ENCODE data around the gene CCDC146.
"Not testable (repeated sequence)": the region's sequence is repeated elsewhere in the genome, so short reads cannot be mapped to it uniquely, and the experiment has no call there.

Gene CCDC146

DNA sequence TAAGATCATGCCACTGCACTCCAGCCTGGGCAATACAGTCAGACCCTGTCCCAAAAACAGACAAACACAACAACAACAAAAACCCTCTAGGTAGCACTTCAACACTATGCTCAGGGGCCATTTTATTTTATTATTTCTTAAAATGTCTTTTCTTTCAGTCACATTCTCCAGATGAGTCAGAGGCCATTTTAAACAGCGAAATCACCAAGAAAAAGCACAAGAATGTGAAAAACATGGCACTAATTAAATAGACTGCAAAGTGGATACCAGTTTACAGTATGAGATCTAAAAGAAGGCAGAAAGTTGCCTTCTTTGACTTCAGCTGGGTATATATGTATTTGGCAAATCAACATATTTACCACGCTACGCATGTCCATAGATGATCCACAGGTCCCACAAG, 83.3 kb downstream of the CCDC146 start:
- no peak for DNase-seq

DNA sequence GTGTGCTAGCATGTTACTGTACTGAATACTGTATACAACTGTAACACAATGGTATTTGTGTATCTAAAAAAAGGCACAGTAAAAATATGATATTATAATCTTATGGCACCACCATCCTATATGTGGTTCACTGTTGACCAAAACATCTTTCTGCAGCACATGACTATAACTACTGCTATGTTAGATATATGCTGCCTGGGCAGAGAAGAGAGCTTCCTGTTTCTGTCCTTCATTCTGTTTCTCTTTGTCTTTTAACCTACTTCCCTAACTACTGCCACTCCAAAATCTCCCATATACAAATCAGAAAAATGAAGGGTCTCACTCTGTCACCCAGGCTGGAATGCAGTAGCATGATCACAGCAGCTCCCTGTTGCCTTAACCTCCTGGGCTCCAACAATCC, 86.0 kb downstream of the CCDC146 start:
- DNase-seq = no peak

DNA sequence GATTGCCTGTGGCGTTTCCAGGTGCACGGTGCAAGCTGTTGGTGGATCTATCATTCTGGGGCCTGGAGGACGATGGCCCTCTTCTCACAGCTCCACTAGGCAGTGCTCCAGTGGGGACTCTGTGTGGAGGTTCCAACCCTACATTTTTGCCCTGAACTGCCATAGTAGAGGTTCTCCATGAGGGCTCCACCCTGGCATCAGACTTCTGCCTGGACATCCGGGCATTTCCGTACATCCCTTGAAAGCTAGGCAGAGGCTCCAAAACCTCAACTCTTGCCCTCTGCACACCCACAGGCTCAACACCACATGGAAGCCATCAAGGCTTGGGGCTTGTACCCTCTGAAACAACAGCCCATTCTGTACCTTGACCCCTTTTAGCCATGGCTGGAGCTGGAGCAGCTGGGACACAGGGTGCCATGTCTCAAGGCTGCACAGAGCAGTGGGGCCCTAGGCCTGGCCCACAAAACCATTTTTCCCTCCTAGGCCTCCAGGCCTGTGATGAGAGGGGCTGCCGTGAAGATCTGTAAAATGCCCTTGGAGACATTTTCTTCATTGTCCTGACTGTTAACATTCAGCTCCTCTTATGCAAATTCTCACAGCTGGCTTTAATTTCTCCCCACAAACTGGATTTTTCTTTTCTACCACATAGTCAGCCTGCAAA, 87.2 kb downstream of the CCDC146 start:
- no peak for DNase-seq

GRCh38 chr7:77216181-77216845, 93.9 kb downstream of the CCDC146 start:
- no peak for DNase-seq

DNA sequence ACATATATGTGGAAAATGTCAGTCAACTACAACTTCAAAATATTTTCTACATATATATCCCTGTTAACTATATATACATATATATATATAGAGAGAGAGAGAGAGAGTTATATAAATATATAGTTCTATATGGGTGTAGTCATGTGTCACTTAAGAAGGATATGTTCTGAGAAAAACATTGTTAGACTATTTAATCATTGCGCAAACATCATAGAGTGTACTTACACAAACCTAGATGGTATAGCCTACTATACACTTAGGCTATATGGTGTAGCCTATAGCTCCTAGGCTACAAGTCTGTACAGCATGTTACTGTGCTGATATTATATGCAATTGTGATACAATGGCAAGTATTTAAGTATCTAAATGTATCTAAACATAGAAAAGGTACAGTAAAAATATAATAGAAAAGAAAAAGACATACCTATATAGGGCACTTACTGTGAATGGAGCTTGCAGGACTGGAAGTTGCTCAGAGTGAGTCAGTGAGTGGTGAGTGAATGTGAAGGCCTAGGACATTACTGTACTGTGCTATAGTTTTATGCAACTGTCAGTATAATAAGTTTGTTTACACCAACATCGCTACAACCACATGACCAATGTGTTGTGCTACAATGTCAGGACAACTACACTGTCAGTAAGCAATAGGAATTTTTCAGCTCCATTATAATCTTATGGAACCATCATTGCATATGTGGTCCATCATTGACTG, 95.2 kb downstream of the CCDC146 start:
- DNase-seq = no peak

DNA sequence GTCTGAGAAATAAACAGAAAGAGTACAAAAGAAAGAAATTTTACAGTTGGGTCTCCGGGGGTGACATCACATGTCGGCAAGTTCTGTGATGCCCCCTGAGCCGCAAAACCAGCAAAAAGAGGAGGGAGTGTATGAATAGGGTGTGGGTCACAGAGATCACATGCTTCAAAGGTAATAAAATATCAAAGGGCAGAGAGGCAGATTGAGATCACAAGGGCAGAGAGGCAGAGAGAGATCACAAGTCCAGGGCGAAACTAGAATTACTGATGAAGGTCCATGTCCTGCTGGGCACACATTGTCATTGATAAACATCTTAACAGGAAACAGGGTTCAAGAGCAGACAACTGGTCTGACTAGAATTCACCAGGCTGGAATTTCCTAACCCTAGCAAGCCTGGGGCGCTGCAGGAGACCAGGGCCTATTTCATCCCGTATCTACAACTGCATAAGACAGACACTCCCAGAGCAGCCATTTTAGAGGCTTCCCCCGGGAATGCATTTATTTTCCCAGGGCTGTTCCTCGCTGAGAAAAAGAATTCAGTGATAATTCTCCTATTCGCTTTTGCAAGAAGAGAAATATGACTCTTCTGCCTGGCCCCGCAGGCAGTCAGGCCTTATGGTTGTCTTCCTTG, 97.4 kb downstream of the CCDC146 start:
- DNase-seq = not testable (repeated sequence)

GRCh38 chr7:77222065-77222464, 99.7 kb downstream of the CCDC146 start:
- no peak for DNase-seq

GRCh38 chr7:77222819-77223218, 100.4 kb downstream of the CCDC146 start:
- DNase-seq = no peak

DNA sequence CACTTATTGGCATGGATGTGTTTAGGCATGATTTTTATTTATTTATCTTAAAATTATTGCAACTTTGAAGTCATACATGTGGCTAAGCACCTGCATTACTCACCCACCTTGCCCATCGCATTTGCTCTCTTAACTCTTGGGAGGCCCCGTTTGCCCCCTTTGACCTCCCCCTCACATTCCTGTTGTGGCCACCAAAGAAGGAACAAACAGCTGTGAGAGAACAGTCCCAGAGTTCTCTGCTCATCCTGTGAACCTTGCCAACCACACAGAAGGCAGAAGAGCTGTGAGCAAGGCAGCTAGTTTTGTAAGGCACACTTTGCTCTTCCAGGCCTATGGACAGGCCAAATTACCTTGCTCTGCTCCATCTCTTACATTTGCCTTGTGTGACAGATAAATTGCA, 100.8 kb downstream of the CCDC146 start:
- DNase-seq = no peak

DNA sequence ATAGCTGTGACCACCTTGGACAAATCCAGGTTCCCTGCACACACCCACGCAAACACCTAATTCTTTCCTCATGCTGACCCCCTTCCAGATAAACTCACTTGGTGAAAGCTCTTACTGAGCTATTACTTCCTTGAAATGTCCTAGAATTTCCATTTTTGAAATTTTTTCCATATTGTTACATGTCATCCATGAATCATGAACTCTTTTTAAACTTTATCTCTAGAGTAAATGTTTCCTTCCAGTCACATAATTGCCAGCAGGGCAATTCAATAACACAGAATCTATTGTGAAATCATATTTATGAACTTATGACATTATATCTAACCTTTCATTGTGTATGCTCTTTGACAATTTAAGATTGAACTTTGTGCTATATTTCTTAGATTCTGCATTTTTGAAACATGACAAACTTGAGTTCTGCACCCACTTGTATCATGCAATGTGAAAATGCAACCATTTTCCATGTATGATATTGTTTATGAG, 104.0 kb downstream of the CCDC146 start:
- DNase-seq = no peak

GRCh38 chr7:77228795-77229194, 106.4 kb downstream of the CCDC146 start:
- not testable (repeated sequence) for DNase-seq

DNA sequence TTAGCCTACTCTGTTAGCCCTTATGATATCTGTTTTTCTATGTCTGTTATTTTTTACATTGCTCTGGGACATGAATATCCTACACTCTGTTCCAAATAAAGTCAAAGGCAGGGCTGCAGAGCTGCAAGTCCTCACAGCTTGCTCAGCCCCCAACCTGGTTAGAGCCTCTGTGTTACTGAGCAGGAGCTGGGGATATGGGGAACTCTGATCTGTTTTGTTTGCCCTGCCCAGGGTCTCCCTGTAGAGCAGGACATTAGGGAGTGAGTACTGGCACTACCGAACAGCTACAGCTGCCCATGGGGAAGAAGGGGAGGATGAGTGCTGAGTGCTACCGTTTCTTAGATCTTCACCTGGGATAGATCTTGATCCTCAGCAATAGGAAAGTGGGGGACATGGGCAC, 110.1 kb downstream of the CCDC146 start:
- DNase-seq = no peak

DNA sequence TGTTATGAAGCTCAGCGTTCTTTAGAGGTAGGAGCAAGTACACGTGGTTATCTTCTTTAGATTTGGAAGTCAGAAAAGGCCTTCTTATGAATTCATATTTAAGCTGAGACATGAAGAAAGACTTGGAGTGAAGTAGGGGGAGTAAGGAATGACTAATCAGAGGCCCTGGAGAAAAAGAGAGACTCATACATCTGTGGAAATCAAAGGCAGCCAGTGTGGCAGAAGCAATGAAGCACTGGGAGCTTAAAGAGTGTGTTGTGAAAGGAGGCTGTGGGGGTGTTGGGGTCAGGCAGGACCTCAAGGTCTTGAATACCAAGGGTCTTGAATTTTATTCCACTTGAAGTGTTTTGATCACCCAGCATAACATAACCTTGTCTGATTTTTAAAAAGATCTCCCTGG, 112.9 kb downstream of the CCDC146 start:
- no peak for DNase-seq

DNA sequence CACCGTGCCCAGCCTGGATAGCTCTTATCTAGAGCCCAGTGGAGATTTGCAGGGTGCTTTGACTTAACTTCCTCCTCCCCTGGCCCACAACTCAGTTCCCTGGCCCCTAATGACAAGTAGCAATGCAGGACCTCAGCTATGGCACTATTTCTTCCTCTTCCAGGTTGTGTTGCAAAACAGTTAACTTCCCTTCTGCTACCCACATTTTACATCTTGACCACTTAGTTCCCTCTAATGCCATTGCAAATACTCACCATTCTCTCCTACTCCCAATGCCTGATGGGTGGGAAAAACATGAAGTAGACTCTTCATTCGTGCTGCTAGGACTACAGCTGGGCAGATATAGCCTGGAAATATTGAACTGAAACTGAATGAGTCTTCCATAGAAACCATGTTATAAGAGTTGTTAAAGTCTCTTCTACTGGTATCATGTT, 116.3 kb downstream of the CCDC146 start:
- DNase-seq = peak; percentile 9

DNA sequence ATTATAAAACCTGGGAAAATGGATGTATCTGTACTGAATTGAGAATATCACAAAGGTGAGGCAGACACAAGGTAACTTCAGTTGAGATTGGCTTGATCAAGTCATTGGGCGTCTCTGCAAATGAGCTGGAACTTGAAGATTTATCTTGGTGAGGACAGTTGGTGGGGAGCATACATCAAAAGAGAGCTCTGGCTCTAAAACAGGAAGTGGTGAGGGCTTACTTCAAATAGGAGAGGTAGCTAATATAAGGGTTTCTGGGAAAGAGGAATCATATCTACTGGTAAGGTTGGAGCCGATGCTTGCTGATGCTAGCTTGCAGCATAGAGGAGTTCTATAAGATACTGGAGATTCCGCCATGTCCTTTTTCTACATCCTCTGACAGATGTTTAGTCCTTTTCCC, 117.1 kb downstream of the CCDC146 start:
- no peak for DNase-seq

DNA sequence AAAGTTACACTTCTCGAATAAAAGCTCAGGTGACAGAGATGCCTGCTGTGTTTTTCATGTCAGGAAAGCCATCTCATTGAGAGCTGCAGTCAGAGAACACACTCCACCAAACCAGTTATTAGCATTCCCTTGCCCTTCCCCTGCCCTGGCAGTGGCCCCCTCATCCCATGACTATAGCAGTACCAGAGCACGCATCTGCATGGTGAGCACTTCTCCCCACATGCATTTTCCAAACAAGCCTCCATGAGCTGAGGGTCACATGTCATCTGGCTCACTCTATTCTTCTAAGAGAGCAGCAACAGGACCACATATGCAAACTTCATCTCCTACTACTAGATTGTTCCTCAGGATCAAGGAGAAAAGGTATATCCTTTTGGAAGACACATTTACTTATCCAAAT, 119.7 kb downstream of the CCDC146 start:
- DNase-seq = no peak

DNA sequence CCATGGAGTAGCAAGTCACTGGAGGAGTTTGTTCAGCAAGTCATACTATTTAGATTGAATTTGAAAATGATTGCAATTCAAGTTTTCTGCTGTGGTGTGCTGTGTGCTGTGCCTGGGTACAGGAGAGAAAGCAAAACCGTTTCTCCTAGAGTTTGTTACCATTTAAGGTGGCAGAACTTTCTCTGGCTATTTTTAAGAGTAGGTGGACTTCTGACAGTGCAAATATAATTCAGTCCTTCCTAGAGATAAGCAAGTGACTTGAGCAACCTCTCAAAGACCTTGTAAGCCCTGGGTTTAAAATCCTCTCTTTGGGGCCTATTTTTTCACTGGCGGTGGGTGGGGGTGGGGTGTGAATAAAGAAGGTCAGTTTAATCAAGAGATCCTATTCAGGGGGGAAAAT, 120.1 kb downstream of the CCDC146 start:
- no peak for DNase-seq

- no peak for DNase-seq
Measured at GRCh38 chr7:77244222-77244934, 122.0 kb downstream of the CCDC146 start.

DNA sequence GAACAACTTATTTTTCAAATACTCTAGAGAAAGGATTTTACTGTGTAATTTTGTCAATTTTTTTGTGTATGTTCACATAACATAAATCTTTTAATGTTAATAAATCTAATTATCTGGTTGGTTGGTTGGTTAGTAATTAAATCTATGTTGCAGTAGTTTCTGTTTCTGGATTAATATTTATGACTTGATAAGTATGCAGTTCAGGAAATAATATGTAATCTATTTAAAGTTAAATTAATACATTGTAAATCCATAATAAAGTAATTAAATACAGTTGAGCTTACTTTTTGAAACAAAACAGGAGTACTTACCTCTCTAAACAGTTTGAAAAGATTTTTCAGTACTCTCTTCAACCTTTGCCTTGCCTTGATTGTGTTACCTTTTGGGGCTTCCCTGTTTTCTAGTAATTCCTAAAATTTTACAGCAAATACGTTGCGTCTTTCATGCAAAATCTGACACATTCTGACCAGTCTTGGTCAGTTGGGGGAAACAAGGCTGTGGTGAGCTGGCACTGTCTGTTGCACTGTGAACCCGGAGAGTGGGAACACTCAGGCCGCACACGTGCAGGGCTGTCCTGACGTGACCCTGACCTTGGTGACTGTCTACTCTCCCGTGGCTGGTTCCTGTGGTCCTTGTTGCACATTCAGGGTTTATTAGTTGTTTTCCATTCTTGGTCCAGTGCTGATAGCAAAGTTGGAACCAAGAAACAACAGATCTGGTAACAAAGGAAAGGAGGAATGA, 122.8 kb downstream of the CCDC146 start:
- DNase-seq = no peak

GRCh38 chr7:77246026-77246640, 123.7 kb downstream of the CCDC146 start:
- DNase-seq = no peak

- DNase-seq = peak; percentile 86
Measured at GRCh38 chr7:77247206-77247850, 124.9 kb downstream of the CCDC146 start.
